Cortex of kidney (tissue), 1 donor: Measurements from ENCODE around the gene MAP3K6.

Source experiments
- DNase-seq: peaks from one replicate; lab custom pipeline; 2025; lab: John Stamatoyannopoulos, UW

MAP3K6 gene

DNA sequence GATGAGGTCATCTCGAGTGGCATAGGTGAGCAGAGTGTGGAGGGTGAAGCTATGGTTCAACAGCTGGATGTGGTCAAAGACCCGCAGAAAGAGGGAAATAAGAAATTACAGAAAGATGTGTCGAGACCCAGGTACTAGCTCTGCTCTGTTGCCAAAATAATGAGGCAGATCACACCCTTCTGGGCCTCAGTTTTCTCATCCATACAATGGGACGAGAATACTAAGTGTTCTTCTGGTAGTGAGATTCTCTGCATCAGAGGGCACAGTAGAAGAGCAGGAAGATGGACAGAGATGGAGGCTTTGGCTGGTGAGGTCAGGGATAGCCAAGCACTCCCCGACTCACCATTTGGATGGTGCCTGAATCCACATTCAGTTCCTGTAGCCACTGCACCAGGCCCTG lies 11.1 kb downstream of the MAP3K6 start:
- DNase-seq, result no peak

DNA sequence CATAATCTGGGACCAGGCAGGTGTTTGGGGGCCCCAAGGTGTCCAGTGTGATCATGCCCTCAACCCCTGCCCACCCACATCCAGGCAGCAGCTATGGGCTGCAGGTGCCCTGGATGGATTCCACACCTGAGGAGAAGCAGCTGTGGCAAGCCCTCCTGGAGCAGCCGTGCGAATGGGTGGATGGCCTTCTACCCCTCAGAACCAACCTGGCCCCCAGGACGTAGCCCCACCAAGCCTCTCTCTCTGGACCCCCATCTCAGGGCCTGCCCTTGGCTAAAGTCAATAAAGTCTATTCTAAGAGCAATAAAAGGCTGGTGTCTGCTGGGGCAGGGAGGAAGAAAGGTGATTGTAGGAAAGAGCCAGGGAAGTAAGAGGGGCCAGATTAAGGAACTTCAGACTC lies 13.1 kb downstream of the MAP3K6 start:
- no peak for DNase-seq

DNA sequence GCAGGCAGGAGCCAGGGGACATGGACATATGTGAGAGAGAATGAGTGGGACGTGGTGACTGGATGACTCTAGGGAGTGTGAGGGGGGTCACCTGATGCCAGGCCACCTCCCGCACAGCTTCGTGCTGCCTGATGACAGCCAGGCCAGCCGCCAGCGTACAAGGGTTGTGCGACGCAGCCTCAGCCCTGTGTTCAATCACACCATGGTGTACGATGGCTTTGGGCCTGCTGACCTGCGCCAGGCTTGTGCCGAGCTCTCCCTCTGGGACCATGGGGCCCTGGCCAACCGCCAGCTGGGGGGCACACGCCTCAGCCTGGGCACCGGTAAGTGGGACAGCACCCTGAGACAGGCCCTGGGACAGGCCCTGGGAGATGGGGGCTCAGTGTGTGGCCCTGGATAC lies 13.6 kb downstream of the MAP3K6 start:
- DNase-seq, result no peak

- DNase-seq, result no peak
Measured at GRCh38 chr1:27351541-27352107, 15.1 kb downstream of the MAP3K6 start.

DNA sequence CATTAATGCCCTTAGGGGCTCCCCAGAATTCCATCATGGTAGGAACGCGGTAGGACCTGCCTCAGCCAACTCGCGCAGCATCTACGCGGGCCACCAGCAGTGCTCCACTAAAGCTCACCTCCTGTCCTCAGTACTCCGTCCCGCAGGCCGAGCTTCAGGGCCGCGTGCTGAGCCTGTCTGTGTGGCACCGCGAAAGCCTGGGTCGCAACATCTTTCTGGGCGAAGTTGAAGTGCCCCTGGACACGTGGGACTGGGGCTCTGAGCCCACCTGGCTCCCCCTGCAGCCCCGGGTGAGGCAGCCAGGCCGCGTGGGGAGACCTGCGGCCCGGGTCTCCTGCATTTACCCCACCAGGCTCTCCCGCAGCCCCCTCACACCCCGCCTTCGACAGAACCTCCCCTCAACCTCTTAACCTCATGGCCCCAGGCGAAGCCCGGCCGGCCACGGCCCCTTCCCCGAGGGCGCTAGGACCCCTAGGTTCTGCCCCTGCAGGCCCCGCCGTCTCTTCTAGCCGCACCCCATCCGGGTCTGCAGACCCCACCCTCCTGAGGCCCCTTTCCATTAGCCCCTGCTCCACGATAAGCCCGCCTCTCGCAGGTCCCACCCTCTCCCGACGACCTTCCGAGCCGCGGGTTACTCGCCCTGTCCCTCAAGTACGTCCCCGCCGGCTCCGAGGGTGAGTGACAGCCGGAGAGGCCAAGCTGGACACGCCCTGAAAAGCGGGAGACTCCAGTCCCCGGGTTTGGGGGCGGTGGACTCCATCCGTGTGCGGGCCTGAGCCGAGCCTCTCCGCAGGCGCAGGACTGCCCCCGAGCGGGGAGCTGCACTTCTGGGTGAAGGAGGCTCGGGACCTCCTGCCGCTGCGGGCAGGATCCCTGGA lies 15.9 kb downstream of the MAP3K6 start:
- DNase-seq, result no peak

DNA sequence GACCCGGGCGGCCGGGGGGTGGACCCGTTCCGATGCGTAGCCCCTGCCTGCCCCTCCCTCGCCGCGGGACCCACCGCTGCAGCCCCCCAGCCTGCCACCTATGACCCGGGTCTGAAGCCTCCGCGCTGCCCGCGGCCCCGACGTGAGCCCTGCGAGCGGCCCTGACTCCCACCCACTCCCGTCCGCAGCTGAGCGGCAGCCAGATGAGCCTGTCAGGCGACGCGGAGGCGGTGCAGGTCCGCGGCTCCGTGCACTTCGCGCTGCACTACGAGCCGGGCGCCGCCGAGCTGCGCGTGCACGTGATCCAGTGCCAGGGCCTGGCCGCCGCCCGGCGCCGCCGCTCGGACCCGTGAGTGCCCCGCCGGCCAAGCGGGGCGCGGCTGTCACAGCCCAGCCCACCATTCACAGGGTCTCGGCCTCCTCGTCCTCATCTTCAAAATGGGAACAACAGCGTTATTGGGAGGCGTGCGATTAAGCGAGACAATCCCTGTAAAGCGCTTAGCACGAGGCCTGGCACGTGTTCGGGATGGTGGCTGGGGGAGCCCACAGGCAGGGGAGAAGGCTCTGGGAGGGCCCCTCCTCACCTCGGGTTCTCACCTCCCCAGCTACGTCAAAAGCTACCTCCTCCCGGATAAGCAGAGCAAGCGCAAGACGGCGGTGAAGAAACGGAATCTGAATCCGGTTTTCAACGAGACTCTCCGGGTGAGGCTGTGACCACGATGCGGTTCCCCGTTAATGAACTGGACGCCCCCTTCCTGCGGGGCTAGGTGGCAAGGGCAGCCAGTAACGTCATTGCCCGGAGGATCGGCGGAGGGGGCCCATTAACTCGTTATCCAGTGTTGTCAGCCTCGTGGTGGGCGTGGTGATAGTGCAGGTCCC lies 16.7 kb downstream of the MAP3K6 start:
- DNase-seq, result no peak

DNA sequence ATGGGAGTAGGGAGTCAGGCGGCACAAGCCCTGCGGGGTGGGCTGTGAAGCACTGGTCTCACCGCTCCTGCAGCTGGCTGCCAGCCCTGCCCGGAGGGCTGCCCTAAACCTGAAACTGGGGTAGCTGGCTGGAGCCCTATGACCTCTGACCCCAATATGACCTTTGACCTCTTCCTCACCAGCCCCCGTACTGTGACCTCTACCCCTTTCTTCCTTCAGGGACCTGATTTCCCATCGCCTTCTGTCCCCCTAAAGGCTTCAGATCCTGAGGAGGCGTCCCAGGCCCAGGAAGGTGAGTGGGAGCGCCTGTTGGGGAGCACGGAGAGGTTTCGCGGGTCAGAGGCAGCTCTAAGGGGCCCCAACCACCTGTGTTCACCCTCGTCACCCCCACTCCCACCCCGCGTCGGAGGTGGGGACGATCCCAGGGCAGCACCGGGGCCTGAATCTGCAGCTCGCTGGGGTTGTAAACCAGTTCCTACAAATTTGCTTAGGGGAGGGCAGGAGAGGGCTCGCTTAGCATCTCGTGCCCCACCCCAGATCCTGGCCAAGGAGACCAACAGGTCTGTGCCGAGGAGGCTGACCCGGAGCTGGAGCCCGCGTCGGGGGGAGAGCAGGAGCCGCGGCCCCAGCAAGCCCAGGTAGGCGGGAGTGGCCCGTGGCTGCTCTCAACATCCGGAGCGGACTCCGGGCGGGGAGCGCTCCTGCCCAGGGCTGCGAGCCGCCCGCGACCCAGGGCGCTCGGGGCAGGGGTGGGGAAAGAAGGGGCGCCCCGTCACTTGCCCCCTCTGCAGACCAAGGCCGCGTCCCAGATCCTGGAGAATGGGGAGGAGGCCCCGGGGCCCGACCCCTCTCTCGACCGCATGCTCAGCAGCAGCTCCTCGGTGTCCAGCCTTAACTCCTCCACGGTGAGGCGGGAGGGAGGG lies 17.6 kb downstream of the MAP3K6 start:
- no peak for DNase-seq

- DNase-seq, result no peak
Measured at GRCh38 chr1:27346991-27347624, 19.7 kb downstream of the MAP3K6 start.

DNA sequence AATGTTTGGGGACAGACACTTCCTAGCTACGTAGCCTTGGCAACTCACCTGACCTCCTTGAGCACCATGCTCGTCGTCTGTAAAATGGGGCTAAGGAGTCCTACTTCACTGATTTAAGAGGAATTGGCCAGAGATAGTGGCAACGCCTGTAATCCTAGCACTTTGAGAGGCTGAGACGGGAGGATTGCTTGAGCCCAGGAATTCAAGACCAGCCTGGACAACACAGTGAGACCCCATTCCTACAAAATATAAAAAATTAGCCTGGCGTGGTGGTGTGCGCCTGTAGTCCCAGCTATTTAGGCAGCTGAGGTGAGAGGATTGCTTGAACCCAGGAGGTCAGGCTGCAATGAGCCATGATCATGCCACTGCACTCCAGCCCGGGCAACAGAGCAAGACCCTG lies 20.4 kb downstream of the MAP3K6 start:
- DNase-seq, result no peak

GRCh38 chr1:27345272-27345671 lies 21.5 kb downstream of the MAP3K6 start:
- no peak for DNase-seq

DNA sequence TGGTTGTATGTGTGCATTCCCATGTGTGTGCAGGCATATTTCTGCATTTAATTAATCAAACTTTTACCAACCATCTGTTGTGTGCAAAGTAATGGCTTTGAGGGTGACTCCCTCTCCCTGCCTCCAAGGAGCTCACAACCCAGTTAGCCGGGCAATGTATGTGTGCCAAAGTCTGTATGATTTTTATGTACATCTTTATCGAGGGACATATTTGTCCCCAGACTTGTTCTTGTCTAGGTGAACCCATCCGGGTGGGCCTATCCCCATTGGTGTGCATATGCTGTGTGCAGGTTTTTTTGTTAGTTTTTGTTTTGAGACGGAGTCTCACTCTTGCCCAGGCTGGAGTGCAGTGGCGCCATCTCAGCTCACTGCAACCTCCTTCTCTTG lies 23.1 kb downstream of the MAP3K6 start:
- DNase-seq, result no peak

GRCh38 chr1:27342778-27343638 lies 23.8 kb downstream of the MAP3K6 start:
- no peak for DNase-seq

DNA sequence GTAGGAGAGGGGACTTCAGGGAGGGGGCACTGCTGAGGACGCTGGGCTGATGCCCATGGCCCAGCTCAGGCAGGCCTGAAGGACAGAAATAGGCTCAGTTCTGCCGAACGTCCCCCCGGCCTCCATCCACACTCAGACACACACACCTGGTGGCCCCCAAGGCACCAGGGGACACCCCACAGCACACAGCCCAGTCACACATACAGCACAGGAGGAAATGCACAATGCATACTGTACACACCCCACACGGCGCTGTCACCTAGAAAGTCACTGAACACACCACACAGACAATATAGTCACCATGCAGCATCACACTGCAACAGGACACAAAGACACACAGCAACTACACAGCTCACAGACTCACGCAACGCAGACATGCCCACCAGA lies 24.4 kb downstream of the MAP3K6 start:
- DNase-seq, result no peak

DNA sequence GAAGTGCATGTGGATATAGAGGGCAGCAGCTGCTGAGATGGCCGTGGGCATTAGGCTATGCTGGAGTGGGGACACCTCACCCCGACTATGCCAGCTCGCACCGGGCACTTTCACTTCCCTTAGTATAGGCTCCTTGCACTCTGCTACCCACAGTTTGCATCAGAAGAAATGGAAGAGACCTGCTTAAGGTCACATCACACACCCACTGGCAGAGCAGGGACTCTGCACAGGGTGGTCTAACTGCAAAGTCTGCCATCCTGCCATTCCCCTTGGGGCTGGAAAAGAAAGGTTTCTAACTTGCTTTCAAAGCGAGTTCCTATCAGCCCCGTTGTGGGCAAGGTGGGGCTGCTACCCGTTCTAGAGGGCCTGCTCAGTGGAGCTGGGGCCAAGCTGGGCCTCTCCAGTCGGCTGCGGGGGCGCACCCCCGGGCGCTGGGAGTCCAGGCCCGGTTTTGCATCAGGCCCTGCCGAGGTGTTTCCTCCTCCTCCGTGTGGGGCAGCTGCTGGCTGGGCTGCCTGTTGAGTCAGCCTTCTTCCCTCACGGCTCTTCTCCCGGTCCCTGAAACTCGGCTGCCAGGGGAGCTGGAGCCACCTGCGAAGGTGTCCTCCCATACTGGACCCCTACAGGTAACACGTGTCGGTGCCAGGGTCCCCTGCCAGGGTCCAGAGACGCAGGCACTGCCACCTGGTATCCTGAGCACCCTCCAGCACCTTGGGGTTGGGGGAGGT lies 25.1 kb downstream of the MAP3K6 start, which contains the start of gene SYTL1:
Gene SYTL1 (plus strand): TSS at position 498 of the 728 bp plus-strand sequence. CDS start 3,313 bp downstream, outside the sequence.
- no peak for DNase-seq

DNA sequence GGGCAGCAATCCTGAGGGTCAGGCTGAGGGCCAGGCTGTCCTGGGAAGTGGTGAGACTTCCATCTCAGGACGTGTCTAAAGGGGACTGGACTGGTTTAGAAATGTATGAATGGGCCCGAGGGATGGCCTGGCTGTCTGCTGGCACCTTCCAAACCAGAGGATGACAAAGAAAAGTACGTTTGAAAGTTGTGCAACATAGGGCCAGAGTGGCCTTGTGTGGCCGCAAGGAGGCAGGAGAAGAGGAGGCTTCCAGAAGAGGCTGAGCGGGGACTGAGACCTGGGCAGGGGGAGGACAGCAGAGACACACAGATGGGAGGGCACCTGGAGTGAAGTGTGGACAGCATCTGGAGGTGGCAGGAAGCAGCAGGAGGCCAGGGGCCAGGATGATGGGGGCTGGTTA lies 27.5 kb downstream of the MAP3K6 start:
- no peak for DNase-seq

DNA sequence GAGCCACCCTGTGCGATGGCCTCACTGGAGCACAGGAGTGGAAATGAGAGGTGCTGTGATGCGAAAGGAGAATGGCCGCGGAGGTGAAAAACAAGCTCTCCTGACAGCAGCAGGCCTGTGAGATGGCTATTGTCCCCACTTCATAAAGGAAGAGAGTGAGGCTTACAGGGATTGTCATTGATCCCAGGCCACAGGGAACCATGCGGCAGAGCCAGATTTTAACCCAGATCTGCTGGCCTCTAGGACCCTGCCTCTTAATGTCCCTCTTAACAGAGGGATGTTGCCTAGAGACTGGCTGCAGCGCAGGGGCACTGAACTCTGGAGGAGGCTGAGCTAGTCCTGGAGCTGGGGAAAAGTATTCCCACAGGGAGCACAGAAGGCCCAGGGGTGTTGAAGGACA lies 28.0 kb downstream of the MAP3K6 start:
- no peak for DNase-seq

DNA sequence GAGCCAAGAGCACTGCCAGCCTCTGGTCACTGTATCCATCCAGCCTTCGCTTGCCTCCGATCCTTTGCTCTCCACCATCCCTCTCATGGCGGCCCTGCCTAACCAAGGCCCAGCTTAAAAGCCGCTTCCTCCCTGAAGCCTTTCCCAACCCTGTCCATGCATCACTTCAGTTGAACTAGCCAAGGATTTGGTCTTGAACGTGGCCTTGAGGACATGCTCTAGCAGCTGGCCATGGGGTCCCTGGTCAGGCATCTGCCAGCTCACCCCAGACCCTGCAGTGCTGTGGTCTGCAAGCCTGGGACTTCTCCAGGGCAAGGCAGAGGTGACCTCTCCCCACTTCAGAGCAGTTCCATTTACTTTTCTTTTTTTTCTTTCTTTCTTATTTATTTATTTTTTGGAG lies 30.0 kb downstream of the MAP3K6 start:
- no peak for DNase-seq

- DNase-seq, result no peak
Measured at GRCh38 chr1:27335506-27336422, 31.0 kb downstream of the MAP3K6 start.
